DMS79 (cell line): ENCODE data around the gene DVL3.
"Not testable (repeated sequence)": the region's sequence is repeated elsewhere in the genome, so short reads cannot be mapped to it uniquely, and the experiment has no call there.

Source experiments
- DNase-seq: peaks from one replicate; lab custom pipeline; 2025; lab: John Stamatoyannopoulos, UW

DVL3 gene

DNA sequence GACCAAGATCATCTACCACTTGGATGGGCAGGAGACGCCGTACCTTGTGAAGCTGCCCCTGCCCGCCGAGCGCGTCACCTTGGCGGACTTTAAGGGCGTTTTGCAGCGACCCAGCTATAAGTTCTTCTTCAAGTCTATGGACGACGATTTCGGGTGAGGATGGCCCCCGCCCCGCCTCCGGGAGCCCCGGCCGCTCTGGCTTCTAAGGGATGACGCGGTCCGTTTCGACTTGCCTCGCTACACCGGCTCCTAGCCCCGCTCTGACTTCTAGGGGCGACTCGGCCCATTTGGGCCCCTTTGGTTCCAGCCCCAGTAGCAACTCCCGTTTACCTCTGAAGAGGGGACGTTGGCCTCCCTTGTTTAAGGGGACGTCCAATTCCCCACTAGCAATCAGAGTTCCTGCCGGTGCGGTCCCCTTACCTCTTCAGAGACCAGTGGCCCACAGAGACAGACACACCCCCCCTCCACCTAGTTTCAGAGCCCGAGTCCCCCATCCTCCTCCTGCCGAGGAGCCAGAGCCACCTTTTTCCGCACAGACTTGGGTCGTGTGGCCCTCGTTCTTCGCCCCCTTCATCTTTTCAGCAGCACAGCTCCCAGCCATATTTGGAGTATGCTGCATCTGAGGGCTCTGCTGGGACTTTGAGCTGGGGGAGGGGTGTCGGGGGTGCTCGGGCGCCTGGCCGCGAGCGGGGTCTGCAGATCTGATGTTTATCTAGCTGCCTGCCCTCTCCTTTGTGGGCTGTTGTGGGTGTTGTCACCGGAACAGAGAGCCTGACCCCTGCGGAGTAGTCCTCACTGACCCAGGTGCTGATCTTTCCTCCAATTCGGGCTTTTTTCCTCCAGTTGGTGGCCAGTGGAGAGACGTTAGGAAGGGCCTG is 706 bp downstream of the DVL3 start:
- DNase-seq = peak; percentile 21

DNA sequence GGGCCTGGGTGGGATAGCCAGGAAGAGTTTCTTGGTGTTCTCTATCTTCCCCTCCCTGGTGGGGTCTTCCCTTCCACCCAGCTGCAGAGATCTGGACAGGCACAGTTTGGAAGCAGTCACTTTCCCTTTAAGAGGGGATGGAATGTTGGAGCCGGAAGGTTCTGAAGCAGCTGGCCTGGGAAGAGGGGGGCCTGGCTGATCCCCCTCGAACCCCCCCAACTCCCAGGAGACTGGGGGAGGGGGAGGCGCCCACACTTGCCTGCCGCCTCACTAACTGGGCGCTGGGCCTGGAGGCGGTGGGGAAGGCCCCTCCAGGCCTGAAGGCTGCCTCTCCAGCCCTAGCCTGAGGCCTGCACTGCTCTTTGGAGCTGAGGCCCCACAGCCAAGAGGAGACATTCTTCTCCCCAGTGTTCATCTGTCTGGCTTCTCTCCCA is 1.4 kb downstream of the DVL3 start:
- no peak for DNase-seq

DNA sequence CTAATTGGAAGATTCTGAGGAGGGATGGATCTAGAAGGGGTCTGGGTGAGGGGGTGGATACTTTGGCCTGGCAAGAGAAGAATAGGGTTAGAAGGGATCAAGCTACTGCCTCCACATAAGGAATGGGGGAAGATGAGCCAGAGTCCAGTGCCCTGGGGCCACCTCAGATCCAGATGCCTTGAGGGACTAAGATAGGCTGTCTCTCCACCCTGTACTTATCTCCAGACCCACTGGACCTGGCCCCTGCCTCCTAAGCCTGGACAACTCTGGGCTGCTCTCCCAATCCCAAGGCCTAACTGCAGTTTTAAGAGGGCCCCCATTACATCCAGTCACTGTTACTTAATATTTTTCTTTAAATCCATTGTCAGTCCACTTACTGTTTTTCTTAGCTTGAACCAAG is 2.0 kb downstream of the DVL3 start:
- no peak for DNase-seq

DNA sequence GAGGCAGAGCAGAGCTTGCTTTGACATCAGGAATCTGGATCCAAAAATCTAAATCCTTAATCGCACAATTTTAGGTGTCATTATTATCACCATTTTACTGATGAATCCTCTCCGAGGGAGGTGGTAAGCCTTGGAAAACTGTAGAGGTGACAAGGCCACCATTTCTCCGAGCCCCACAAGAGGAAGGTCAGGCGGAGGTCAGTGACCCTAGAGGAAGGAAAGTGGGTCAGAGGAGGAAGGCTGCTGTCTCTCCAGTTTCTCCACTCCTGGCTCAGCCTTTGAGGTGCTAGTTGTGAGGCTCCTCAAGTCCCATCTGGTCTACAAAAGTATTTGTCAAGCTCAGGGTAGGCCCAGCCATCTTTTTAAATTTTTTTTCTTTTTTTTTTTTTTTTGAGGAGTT is 3.2 kb downstream of the DVL3 start:
- DNase-seq = no peak

- DNase-seq = no peak
These were observed 5.3 kb downstream of the DVL3 start for GRCh38 chr3:184160456-184160855.

- DNase-seq = not testable (repeated sequence)
These were observed 7.4 kb downstream of the DVL3 start for GRCh38 chr3:184162571-184163070.

GRCh38 chr3:184164648-184165330 is 9.6 kb downstream of the DVL3 start:
- DNase-seq = no peak

- DNase-seq = no peak
These were observed 10.4 kb downstream of the DVL3 start for GRCh38 chr3:184165543-184165942.

DNA sequence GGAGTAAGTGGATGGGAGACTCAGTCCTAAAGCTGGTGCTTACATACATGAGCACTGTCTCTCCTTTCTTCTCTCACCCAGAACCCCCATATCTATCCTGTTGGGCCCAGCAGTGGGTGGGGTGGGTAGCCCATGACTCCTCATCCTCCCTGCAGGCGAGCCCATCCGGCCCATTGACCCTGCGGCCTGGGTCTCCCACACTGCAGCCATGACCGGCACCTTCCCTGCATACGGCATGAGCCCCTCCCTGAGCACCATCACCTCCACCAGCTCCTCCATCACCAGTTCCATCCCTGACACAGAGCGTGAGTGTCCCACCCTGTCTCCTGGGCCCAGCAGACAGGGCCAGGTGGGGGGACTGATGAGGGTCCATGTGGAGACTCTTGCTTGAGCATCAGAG is 11.5 kb downstream of the DVL3 start:
- no peak for DNase-seq

- DNase-seq = no peak
These were observed 12.6 kb downstream of the DVL3 start for GRCh38 chr3:184167786-184168185.

- no peak for DNase-seq
These were observed 13.4 kb downstream of the DVL3 start for GRCh38 chr3:184168363-184169120.

GRCh38 chr3:184169896-184170875 is 15.0 kb downstream of the DVL3 start:
- no peak for DNase-seq

- no peak for DNase-seq
These were observed 16.4 kb downstream of the DVL3 start for GRCh38 chr3:184171562-184171961.

GRCh38 chr3:184172681-184173373 is 17.6 kb downstream of the DVL3 start:
- no peak for DNase-seq

DNA sequence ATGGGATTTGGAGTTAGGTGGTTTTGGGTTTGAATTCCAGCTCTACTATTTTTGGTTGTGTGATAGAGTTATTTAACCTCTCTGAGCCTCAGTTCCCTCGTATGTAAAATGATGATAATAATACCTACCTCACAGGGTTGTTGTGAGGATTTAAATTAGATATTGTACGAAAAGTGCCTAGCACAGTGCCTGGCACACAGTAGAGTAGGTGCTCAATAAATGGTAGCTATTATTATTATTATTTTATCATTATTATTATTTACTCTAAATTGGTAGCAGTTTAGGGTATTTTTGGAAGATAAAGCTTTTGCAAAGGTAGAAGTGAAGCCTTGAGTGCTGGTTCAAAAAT is 18.2 kb downstream of the DVL3 start:
- no peak for DNase-seq

DNA sequence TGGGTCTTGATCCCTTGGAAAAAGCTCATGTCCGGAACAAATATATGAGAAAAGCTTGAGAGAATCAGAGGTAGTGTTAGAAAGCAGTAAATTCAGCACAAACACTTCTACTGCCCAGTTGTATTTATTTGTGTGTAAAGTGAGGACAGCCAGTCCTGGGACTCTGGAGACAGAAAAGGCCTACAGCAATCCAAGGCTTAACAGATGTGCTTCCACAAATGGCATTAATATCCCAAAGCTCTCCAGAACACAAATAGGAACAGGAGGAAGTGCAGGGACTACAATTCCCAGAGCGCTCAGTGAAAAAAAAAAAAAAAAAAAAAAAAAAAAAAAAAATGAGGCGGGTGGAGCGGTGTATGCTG is 19.1 kb downstream of the DVL3 start:
- no peak for DNase-seq

DNA sequence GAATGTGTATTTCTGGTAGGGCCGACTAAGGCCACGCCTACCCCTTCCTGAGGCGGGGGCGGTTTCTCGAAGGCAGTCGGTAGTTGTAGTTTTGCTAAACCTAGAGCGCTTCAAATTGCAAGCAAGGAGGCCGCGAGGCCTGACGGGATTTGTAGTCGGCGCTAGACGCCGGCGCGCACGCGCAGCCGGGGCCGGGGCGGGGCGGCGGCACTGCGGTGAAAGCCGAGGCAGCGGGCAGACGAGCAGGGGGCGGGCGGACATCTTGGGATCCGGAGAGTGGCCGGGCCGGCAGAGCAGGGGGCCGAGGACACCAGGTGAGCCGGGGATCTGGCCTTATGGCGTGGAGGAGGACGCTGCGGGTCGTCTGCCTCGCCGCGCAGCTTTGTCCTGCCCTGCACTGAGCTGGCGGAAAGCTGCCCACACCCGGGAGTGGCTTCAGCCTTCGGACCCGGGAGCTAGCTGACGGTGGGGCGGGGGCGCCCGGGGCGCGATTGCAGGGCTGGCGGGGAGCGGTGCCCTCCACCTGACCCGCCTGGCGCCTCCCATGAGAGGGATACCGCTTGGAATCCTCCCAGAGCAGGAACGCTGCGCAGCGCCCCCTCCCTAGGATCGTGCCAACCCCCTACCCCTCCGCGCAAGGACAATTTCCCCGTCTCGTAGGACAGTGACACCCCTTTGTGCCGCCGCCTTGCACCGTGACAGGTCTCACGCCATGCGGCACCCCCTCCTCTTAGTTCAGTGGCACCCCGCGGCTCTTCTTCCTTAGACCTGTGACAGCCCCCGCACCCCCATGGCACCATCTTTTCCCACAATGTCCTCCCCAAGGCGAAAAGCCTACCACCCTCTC is 19.7 kb downstream of the DVL3 start, which contains the start of gene AP2M1:
AP2M1 (plus strand) TSS at position 210 of the 847 bp plus-strand sequence. CDS start 2,139 bp downstream, outside the sequence.
- peak; percentile 98 for DNase-seq

GRCh38 chr3:184175506-184175905 is 20.3 kb downstream of the DVL3 start:
- no peak for DNase-seq

DNA sequence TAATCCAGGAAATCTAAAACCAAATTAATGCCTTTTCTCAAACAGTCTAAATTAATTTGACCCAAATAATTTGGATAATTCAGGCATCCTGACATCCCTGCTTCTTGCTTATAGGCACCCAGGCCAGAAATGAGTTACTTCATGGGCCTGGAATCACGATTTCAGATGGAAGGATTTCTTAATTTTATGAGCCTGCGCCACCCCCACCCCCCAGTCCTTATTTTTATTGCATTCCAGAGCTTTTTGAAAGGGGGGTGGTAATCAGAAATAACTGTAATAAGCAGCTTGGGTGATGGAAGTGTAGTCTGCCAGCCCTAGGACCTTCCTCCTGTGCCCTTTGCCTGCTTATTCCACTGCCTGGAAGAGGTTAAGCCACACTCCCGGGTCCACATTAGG is 20.8 kb downstream of the DVL3 start:
- DNase-seq = no peak
